GM18951 (cell line): ENCODE data around the gene GJA4.
"Not testable (repeated sequence)": the region's sequence is repeated elsewhere in the genome, so short reads cannot be mapped to it uniquely, and the experiment has no call there.

Experiments
- POLR2A ChIP-seq: IDR thresholded peaks from 4 replicates; pipeline ENCODE4 v1.6.1; 2011; ENCODE audit warnings: mild to moderate bottlenecking; ENCODE audit not compliant: insufficient read length, insufficient read depth; ENCODE audit errors: extremely low read depth
- in situ Hi-C: fragments of 300-500 bp; cut with MboI; formaldehyde crosslinking; loops from one replicate; pipeline ENCODE4 v1.12.0; 2022; ENCODE audit warnings: low sequenced_read_pairs, mixed read lengths, inconsistent platforms; ENCODE audit not compliant: unreplicated experiment

Gene GJA4

DNA sequence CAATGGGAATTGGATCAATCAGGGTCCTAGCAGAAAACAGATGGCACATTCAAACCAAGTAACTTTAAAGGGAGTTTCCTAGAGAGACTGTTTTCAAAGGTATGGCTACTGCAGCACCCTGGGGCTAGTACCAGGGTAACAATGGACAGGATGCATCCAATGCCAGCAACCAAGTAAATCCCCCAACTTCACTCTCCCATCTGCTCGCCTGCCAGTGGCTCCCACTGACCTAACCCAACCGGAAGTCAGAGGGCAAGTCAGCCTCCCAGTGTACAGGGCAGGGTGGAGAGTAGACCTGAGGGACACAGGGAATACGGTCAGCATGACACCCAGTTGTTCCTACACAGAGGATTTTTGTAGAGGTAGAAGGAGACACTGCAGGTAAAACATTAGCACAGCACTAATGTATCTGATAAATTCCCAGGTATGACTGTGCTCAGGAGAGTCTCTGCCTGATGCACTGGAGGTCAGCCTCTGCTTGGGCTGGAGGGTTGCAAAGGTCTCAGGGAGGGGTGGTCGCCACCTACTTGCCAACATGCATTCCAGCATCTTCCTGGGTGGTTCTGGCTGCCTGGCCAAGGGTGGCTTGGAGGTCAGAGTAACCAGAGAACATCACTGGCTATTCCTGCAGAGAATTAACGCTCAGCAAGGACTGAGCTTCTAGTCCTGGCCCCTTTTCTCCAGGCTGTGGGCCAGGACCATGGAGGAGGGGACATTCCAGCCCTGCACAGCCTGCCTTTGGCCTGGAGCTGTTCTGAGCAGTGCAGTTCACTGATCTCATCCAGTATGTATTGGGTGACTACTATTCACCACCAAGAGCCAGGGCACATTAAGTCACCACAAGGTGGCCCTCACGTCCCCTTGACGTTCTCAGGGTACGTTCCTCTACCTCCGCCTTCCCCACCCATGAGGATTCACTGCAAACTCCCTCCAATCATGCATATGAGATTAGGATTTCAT lies 5.1 kb upstream of the GJA4 start:
- in situ Hi-C loops = no loop called here
- no peak for TF ChIP-seq POLR2A

- no peak for TF ChIP-seq POLR2A
Measured at GRCh38 chr1:34790985-34791384, 1.8 kb upstream of the GJA4 start.

DNA sequence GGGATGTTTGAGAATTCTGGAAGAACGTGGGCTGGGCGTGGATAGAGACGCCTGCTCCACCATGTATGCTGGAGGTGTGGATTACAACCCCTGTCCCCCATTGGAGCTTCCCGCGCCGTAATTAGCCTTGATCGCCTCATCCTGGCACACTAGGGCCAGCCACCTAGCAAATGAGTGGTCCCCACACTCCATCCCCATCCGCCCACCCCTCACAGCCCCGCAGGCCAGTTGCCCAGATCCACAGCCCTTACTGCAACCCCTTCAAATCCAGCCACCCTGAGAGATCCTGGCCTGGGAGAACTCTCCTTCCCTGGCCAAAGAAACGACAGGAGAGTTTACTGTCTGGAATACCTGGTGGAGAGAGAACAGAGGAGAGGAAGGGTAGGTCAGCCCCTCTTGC lies 375 bp upstream of the GJA4 start:
- in situ Hi-C loops = no loop called here
- TF ChIP-seq POLR2A = no peak

More at GRCh38 chr1:34790985-34791384, 1.8 kb upstream of the GJA4 start:
- in situ Hi-C loops = no loop called here

- in situ Hi-C loops = no loop called here
- no peak for TF ChIP-seq POLR2A
Measured at GRCh38 chr1:34794001-34794789, 1.4 kb downstream of the GJA4 start.

- no peak for TF ChIP-seq POLR2A
- in situ Hi-C loops = no loop called here
Measured at GRCh38 chr1:34794790-34795180, 2.0 kb downstream of the GJA4 start.

DNA sequence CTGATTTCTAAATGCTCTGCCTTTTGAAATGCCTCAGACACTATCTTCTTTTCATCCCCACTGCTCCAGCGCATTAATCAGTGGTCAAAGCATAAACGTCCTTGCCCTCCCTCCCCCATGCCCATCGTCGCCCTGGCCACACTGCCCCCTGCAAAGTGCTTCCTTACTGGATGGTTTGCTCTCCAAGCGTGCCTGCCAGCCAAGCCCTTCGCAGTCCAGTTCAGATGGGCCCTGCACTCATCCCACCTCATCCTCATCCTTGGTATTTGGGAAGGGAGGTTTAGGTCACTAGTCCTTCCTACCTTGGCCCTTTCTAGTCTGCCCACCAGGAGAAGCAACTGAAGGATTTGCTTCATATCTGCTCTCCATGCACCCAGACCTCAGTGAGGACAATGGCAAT lies 3.1 kb downstream of the GJA4 start:
- in situ Hi-C loops = no loop called here
- TF ChIP-seq POLR2A = no peak

DNA sequence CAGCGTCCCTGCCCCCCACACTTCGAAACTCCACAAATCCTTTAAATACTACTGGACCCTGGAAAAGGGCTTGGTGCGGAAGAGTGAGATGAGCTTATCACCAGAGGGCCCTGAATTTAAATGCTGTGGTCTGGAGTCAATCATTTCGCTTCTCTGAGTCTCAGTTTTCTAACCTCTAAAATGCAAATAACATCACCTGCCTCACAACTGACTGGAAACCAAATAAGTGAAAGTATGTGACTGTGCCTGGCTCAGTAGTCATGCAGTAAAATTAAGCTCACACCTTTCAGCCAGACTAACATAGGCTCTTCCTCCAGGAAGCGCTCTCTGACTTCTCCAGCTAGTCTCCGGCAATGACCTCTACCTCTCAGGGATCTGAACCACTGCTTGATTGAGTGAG lies 4.2 kb downstream of the GJA4 start:
- TF ChIP-seq POLR2A = no peak
- in situ Hi-C loops = no loop called here

GRCh38 chr1:34800214-34800613 lies 7.4 kb downstream of the GJA4 start:
- in situ Hi-C loops = no loop called here
- TF ChIP-seq POLR2A = no peak

DNA sequence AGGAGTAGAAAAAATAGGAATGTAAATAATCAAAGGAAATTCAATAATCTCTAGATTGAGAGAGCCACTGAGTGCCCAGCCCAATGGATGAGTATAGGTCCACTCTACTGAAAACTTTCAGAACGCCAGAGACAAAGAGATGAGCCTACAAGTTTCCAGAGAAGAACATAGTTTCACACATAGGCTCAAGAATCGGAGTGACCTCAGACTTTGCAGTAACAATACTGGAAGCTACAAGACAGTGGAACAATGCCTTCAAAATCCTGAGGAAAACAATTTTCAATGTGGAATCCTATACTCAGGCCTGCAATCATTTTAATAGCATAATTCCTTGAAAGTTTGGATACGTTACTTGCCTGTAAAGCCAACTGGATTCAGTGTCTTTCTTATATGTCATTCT lies 11.0 kb downstream of the GJA4 start:
- TF ChIP-seq POLR2A = no peak
- in situ Hi-C loops = no loop called here

GRCh38 chr1:34806396-34806795 lies 13.6 kb downstream of the GJA4 start:
- no peak for TF ChIP-seq POLR2A
- in situ Hi-C loops = no loop called here

- no peak for TF ChIP-seq POLR2A
- in situ Hi-C loops = no loop called here
Measured at GRCh38 chr1:34808051-34808810, 15.4 kb downstream of the GJA4 start.

GRCh38 chr1:34810781-34811180 lies 18.0 kb downstream of the GJA4 start:
- in situ Hi-C loops = not testable (repeated sequence)

- no peak for TF ChIP-seq POLR2A
- in situ Hi-C loops = no loop called here
Measured at GRCh38 chr1:34816332-34816731, 23.5 kb downstream of the GJA4 start.

DNA sequence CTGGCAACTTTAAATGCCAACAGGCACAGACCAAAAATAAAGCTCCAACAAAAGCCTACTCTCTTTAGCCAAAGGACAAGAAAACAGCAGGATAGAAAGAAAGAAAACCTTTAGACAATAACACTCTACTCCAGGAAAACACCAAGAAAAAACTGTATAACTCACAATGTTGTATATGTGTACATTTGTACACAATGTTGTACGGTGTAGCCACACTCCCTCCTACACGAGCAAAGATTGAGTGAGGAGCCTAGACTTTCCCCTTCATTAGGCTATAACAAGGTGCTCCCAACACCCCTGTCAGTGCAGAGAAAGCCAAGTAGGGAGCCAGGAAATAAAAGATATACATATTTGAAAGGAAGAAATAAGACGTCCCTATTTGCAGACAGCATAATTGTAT lies 24.0 kb downstream of the GJA4 start:
- in situ Hi-C loops = no loop called here
- TF ChIP-seq POLR2A = no peak

GRCh38 chr1:34818862-34819261 lies 26.1 kb downstream of the GJA4 start:
- in situ Hi-C loops = not testable (repeated sequence)
